HG03039 (cell line): ENCODE measurements around the gene MARK2.

Experiments
- ATAC-seq: cut with Tn5 transposase; IDR thresholded peaks from one replicate; pipeline ENCODE4 v1.9.1; 2021; ENCODE audit warnings: mild to moderate bottlenecking, moderate library complexity; ENCODE audit not compliant: unreplicated experiment

The MARK2 gene

GRCh38 chr11:63907808-63908530 is 69.1 kb downstream of the MARK2 start:
- ATAC-seq: no peak

GRCh38 chr11:63908631-63909401 is 69.9 kb downstream of the MARK2 start:
- no peak for ATAC-seq

DNA sequence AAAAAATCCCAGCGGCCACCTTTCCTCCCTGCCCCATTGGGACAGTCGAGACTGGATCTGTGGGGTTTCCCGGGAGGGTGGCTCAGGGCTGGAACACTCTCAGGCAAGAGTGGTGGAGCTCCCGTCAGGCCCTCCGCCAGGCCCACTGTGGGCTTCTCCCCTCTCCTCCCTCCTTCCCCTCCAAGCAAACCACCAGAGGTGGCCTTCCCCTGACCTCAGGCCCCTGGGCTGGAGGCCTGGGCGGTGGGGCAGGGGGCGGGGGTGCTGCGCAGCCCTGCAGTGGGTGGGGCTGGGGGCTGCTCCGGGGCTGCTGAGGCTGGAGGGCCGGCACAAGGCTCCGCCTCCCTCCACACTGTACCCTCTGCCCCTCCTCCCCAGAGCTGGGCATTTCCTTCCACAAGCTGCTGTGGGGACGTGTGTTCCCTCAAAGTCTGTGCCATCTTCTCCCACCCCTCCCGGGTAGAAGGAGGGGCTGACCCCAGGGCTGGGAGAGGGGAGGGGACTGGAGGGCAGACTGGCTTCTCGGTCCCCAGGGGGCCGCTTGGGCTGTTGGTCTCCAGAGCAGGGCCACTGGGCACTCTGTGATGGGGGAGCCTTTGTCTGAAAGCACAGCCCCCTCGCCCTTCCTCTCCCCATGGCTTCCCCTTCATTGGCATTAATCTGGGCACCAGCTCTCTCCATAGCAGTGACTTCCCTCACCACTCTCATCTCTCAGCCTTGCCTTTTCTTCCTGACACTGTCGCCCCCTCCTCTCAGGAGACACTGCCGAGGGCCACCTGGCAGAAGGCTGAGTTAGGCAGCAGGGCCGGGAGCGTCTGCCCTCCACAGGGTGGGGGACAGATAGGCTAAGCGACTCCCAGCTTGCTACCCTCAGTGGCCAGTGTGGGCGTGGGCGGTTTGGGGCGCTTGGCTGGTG is 70.9 kb downstream of the MARK2 start:
- ATAC-seq: no peak

- ATAC-seq: no peak
Measured at GRCh38 chr11:63910675-63911074, 71.8 kb downstream of the MARK2 start.

DNA sequence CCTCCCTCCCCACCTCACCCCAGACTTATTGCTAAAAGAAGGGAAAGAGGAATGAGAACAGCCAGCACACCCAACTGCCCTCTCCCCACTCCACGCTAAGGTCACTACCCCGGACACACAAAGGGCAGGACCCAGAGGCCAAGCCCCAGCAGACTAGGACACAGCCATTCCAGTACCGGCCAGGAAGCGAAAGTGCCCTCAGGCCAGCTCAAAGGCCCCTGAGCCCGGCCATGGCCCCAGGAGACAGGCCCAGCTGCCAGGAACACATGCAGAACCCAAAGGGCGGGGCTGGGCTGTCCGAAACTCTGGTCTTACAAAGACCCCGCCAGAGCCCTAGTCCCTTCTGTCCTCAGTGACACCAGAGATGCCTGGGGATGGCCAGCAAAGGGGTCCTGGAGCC is 72.5 kb downstream of the MARK2 start:
- no peak for ATAC-seq

DNA sequence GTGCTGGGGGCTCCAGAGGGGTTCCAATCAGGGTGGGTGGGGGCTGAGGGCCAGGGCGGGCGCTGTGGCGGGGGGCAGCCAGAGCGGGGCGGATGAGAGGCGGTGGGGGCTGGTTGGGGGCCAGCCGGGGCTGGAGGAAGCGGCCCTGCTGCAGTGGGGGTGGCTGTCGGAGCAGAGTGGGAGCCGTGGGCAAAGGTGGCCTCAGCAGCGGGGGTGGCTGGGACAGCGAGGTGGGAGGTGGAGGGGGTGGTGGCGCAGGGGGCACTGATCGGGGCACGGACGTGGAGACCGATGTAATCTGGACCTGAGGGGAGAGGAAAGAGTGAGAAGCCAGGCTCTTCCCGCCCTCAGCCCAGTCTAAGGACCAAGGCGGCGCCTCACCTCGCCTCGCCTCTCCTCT is 73.0 kb downstream of the MARK2 start:
- no peak for ATAC-seq

DNA sequence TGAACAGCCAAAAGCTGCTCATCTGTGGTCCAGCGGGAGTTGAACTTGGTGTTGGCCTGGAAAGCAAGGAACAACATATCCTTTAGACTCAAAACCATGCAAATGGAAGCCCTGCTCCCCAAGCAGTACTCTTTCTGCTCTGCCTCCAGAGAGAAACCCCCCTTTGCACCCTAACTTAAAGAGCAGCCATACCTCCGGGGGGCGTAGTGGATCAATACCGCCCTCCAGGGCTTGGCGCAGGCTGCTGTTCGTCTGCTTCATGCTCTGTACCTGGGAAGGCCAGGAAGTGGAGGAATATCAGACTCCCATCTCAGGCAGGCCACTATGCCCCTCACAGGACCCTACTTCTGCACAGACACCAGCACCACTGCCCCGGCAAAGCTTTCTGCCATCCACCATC is 73.8 kb downstream of the MARK2 start:
- no peak for ATAC-seq

- ATAC-seq: no peak
Measured at GRCh38 chr11:63913866-63914830, 75.2 kb downstream of the MARK2 start.

DNA sequence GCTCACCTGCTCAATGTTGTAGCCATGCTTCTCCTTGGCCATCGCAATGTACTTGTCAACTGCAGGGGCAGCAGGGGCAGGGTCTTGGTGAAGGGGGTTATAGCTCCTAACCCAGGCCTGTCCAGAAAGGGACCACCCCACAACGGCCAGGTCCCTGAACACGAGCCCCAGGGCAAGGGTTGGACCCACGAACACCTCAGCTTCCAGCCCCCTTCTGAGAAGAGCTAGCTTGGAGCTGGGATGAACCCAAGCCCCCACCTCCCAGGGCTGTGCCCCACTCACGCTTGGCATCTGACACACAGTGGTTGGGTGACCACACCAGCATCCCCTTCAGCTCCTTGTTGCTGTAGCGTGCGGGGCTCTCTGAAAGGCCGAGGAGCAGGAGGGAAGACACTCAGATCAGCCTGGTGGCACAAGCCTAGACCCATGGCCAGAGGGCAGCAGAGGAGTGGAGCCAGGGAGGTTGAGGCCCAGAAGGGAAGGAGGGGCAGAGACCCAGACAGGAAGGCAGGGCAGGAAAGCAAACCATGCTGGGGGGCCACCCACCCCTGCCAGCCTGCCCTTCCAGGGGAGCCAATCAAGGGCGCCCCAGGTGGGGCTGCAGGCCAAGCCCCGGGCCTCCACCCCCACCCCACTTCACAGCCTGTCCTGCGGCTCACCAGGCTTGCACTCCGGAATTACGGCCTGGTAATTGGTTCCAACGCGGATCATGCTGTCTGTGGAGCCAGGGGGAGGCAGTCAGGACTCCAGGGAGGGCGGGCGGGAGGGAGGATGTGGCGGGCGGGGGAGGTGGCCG is 76.2 kb downstream of the MARK2 start:
- no peak for ATAC-seq

GRCh38 chr11:63915961-63916836 is 77.3 kb downstream of the MARK2 start:
- no peak for ATAC-seq

DNA sequence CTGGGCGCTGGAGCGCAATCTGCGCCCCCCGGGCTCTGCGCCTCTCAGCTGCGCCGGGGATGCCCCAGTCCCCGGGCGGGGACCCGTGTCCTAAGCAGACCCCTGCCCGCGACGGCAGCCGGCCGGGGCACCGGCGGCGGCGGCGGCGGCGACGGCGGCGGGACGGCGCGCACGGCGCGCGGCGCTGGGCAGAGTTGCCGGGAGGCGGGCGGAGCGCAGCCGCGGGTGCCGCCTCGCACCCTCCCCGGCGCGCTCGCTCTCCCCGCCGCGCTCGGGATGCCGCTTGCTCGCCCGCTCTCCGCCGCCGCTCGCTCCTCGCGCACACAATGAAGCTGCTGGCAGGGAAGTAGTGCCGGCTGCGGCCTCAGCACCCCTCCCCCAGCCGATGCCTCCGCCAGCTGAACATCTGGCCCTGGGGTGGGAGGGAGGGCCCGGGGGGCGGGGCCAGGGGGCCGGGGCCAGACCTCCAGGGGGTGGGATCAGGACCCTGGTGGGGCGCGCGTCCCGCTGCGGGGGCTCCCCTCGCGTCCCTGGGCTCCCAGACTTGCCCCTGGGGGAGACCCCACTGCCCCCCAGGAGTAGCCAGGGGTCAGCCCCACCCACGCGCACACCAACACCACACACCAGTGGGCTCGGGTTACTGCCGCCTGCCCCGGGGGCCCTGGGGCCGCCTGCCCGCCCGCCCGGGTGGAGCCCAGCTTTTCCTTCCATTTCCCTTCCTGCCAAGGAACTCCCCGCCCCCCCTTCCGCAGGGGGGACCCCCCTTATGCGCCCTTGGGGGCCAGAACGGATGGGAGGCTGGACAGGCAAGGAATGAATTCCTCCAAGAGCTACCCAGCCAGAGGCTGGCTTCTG is 78.2 kb downstream of the MARK2 start, which contains the start of gene RCOR2:
RCOR2 (minus strand) TSS at position 328 of the 855 bp plus-strand sequence. CDS start 708 bp downstream, outside the sequence.
- ATAC-seq: no peak

DNA sequence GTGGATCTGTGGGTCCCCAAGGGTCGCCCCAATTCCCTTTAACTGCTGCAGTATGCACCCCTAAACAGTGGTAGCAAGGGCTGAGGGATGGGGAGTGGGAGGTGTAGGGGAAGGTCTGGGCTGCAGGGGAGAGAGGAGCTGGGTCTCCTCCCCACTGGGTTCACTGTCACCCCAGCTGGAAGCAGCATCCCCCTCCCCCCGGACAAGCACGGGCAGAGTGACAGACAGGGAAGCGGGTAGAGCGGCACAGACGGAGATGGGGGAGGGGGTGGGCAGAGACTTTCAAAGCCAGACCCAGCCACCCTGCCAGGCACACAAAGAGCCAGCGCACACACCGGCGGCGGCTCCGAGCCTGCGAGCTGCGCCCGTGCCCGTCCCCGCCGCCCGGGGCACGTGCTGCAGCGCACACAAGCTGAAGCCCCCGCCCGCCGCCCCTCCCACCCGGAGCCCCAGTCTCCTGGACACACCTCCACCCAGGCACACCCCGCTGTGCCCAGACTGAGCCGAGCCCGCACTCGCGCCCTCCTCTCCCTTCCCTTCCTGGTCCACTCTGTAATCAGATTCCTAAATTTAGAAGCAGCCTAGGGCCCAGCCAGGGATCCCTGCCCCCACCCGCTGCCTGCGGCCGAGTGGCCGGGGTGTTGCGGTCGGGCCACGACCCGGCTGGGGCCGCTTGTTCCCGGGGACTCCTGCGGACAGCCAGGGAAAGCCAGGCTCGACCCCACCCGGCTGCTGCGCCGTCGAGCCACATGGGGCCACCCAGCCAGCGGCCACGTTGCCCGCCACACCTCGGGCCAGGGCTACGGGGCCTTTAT is 79.0 kb downstream of the MARK2 start:
- no peak for ATAC-seq

GRCh38 chr11:63918507-63919191 is 79.7 kb downstream of the MARK2 start:
- no peak for ATAC-seq

DNA sequence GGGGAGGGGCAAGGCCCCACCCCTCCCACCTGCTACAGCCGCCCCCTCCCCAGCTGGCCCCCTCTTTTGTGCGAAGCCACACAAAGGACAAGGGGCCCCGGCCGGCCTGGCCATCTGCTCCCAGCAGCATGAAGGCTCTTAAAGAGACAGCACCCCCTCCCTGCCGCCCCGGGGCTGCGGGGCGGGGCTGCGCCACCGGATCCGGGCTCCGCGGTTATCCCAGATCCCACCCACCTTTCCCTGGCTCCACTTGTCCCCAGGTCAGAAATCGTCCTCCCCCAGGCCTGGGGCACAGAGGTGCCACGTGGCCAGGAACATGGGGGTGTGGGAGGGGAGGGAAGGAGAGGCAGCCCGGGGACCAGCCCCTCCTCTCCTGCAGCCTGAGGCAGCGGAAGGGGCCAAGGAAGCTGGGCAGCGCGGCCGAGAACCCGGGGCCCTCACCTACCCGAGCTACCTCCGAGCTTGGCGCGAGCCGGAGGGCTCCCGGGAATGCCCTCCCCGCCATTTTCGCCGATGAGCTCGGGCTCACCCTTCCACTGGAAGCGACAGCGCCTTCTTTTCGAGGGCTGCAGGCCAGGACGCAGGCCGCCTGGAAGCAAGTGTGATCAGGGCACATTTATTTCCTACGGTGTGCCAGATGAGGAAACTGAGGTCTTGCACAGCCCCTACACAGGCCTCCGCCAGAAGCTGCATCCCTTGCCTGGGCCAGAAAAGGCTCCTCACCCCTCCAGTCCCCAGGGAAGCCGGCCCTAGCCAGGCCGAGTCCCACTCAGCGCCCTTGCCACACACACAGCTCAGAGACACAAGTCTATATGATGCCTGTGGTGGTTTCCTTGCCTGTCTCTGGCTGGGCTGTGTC is 80.6 kb downstream of the MARK2 start:
- ATAC-seq: no peak
